CD4-positive, alpha-beta T cell treated with Interleukin-2 at 100 ng/mL for 4 hours (primary cell): ENCODE measurements around the gene NOS1.
A peak's percentile ranks its signal among the peaks of the same experiment; 100 is the strongest.
"Not testable (repeated sequence)": the region's sequence is repeated elsewhere in the genome, so short reads cannot be mapped to it uniquely, and the experiment has no call there.

Experiments
- DNase-seq: peaks from one replicate; pipeline ENCODE4 v3.0.0-alpha.2; 2020; ENCODE audit warnings: low spot score

The NOS1 gene

DNA sequence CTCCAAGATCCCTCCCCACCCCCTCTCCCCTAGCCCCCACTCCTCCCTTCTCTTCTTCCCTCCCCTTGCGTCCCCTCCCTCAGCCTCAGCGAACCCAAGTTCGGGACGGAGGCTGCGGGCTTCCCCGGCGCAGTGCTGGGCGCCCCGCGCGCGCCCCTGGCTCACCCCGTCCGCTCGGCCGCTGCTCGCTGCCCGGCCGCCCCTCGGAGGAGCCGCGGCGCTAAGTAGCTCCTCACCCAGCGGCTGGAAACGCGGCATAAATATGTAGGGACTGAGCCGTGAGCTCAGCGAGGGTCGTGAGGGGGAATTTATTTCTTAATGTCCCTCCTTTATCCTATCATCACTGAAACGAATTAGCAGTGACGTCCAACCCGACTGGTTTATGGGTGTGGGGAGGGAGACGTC, at the start of gene NOS1:
NOS1 (minus strand) TSS at position 280 of the 405 bp plus-strand sequence. CDS start 30,557 bp downstream, outside the sequence.
- DNase-seq, result no peak

DNA sequence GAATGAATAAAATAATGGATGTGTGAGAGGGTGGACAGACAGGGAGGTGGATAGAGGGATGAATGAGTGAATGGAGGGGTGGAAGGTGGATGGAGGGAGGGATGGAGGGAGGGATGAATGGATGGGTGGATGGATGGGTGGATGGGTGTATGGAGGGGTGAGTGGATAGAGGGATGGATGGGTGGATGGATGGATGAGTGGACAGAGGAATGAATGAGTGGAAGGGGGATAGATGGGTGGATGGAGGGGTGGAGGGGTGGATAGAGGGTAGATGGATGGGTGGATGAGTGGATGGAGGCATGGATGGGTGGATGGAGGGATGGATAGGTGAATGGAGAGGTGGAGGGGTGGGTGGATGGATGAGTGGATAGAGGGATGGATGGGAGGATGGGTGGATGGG, 47.9 kb upstream of the NOS1 start:
- no peak for DNase-seq

DNA sequence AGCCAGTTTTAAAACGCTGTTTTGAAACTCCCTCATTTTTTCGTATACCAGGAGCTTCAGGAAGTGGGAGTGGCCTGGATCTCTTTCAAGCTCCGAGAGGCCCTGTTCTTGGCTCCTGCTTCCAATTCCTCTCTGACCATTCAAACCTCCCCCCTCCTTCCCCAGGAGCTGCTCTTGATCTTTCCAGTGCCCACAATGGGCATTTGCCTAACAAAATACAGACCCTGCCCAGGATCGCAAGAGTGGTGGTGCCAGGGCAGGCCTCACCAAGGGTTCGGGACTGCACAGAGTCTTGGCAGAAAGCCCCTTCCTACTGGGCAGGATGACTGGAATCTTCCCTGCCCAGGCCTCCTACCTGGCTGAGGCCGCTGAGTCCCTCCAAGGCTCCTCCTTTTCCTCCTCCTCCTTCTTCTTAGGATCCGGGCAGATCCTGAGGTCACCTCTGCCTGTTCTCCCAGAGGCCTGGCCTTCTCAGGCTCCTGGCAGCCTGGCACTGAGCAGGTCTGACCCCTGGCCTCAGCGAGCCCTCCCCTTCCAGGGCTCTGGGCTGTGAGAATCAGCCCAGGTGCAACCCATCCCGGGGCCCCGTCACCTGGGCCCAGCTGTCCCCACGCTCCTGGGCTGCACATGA, 46.9 kb upstream of the NOS1 start:
- DNase-seq, result no peak

DNA sequence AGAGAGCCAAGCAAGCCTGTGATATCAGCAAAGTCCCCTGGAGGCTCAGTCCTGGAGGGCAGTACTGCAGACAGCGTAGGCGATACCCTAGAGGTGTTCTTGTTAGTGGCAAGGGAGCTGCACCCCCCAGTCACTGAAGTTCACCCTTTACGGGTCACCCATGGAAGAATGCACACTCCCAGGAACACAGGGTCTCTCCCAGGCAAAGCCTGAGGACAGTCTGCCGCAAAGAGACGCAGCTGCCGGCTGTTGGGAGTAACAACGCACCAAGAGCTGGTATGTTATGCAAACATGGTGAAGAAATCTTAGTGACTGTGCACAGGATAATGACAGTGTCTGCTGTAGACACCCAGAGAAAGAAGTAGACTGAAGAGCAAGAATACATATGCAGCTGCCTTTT, 43.5 kb upstream of the NOS1 start:
- DNase-seq, result no peak

DNA sequence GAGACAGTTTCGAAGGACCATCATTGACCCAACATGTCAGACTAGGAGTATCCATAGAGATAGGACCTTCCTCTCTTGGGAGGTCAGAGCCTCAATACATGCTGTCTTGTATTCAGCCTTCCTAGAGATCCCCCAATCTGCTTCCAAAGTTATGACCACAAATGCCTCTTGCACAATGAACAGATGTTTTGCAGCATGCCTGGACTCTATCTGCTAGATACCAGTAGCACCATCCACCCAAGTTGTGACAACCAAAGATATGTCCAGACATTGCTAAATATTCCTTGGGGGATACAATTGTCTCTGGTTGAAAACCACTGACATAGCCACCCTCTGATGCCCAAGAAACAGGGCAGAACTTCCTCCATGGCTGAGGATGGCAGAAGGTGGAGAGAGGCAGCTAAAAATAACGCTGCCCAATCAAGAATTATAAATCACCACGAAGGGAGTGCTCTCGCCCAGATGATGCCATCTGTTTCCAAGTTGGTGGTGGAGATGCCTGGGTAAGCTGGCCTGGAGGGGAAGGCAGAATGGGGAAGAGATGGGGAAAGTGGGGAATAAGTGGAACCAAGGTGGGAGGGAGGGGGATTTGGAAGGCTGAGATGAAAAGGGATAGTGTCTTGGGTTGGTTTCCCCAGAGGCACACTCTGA, 42.9 kb upstream of the NOS1 start:
- DNase-seq, result no peak

DNA sequence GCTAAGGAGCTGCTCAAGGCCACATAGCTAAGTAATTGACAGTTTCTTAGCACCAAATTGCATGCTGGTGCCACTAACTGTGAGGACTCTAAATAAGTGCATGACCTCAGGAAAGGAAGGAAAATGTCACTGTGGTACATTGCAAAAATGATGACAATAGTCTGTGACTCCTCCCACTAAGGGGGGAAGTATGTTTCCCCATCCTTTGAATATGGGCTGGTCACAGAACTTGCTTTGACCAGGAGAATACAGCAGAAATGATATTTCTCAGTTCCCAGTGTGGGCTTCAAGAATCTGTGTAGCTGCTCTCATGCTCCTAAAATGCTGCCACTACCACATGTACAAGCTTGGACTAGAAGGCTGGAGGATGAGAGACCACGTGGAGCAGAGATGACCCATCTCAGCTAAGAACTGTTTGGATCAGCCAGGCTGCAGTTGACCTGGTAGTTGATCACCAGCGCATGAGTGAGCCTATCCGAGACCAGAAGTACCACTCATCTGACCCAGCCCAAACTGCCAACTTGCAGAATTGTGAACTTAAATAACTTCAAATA, 42.2 kb upstream of the NOS1 start:
- DNase-seq, result no peak

DNA sequence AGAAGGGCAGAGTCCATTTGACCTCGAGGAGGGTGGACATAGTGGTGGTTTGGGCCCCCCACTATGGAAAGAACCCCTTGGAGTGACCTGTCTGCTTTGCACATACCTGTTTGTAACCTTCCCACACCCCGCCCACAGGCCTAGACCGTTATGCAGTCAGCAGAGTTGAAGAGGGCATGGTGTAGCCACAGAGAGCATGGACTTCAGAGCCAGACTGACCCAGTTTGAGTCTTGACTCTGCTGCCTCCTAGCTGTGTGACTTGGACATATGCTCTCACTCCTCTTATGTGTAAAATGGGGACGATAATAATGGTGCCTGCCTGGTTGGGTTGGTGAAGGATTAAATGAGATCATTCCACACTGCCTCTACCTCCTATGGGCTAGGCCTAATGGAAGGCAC, 40.9 kb upstream of the NOS1 start:
- DNase-seq, result no peak

DNA sequence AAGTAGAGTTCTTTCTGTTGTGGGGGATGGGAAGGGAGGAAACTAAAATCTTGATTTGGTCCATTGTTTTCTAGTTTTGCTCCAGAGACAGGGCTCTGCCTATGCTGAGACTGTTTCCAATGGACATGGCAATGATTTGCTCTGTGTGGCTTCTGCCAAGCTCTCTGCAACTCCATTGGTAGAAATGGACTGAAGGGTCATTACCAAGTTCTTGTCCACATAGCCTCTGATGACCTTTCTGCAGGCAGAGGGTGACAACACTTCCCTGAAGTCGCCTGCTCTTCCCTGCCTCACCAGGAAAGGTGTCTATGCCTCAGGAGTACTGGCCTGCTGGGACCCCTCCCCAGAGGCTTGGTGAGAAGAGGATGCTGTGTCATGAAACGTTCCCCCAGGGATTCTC, 39.5 kb upstream of the NOS1 start:
- DNase-seq, result no peak

DNA sequence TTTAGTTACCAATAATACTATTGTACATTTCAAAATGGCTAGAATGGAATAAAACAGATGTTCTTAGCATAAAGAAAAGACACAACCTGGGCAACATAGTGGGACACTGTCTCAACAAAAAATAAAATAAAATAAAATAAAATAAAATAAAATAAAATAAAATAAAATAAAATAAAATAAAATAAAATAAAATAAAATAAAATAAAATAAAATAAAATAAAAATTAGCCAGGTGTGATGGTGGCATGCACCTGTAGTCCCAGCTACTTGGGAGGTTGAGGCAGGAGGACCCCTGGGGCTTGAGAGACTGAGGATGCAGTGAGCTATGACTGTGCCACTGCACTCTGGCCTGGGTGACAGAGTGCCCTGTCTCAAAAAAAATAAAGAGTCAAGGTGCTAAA, 37.1 kb upstream of the NOS1 start:
- DNase-seq, result not testable (repeated sequence)

DNA sequence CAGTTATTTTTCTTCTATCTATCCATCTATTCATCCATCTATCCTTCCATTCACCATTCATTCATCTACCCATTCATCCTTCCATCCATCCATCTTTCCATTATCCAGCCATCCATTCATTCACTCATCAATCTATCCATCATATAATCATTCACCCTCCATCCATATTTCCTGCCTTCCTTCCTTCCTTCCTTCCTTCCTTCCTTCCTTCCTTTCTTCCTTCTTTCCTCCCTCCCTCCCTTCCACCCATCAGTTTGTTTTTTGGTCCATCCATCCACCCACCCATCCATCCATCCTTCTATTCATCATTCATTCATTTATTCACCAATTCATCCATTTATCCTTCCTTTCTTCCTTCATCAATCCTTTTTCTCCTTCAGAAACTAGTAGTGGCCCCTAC, 34.3 kb upstream of the NOS1 start:
- DNase-seq, result no peak

DNA sequence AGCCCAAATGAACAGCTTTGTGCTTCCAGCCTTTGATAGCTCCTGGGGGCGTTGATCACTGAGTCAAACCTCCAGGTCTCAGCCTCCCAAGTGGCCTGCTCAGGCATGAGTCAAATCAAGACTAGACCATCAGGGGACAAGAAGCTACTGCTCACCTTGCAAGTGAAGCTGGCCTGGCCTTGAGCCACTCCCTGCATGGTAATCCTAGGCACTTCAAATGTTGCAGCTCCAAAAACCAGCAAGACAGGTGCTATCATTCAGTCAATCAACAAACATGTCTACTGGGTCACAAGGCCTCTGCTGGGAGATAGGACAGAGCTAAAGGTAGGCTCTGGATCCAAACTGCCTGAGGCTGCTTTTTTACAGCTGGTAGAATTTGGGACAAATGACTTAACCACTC, 33.1 kb upstream of the NOS1 start:
- DNase-seq, result no peak

DNA sequence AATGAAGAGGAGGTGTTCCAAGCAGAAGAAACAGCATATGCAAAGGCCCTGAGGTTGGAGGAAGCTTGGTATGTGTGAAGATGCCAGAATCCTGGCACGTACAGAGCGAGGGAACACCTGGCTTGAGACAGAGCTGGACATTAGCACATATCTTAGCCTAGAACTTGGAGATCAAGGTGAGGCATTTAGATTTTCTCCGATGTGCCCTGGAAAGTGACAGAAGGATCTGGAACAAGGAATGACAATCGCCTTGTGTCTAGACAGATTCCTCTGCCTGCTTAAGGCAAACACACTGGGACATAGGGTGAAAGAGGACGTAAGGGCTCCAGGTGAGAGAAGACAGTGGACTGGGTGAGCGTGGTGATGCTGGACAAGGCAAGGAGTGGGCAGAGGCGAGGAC, 32.2 kb upstream of the NOS1 start:
- DNase-seq, result no peak

DNA sequence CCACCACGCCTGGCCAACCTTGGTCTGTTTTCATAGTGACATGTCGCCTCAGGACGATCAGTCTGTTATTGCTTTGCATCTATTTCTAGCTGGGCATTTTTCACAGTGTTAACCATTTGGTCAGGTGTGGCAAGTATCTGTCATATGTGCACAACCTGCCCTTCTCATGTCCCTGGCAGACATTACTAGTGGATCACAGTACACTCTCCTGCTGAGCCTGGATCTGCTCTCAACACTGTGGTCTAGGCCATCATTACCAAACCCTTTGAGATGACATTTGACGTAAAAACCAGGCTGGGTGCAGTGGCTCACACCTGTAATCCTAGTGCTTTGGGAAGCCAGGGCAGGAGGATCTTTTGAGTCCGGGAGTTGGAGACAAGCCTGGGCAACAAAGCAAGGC, 29.4 kb upstream of the NOS1 start:
- DNase-seq, result no peak

DNA sequence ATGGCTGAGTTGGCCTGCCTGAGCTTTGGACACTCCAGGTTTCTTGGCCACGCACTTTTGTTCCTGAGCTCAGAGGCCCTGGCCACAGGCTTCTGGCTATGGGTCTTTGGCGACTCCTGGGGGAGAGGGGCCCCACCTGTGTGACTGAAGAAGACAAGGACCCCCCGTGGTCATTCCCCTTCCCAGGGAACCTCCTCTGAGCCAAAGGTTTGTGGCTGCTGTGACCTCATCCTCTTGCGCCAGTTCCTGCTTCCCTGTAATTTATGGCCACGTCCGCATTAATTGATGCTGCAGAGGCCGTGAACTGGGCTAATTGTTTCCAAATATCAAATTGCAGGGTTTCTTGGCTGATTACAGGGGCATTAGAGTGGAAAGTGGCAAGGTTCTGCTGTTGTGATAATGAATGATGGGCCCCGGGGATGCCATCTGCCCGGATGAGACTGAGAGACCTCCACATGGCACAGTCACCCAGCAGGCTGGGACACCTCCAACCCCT, 27.6 kb upstream of the NOS1 start:
- DNase-seq, result no peak

DNA sequence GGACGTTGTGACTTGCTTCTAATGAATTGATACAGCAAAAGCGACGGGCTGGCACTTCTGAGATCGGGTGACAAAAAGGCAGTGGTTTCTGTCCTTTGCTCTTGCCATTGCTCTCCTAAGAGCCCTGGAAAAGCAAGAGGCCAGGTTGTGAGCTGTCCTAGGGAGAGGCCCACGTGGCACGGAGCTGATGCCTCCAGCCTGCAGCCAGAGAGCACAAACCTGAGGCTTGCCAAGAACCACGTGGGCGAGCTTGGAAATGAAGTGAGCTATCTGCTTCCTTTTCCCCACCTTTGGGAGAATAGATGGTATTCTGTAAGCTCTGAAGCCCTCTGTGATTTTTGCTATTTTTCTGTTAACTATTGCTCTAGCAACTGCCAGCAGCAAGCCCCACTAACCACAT, 26.4 kb upstream of the NOS1 start:
- no peak for DNase-seq

DNA sequence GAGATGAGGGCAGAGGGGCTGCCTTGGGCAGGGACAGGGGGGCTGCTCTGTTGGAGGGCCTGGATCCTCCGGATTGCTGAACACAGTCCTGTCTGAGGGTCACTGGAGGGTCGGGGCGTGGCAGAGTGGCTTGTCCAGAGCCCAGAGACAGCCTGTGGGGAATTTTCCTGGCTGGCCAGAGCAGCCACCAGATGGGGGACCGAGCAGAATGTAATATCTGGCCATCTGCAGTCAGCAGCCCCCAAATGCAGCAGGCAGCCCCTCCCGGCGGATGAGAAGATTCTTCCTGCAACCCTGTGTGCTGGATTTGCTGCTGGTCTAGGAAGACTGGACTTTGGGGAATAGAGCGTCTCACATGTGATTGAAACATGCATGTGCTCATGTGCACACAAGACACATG, 23.3 kb upstream of the NOS1 start:
- no peak for DNase-seq

DNA sequence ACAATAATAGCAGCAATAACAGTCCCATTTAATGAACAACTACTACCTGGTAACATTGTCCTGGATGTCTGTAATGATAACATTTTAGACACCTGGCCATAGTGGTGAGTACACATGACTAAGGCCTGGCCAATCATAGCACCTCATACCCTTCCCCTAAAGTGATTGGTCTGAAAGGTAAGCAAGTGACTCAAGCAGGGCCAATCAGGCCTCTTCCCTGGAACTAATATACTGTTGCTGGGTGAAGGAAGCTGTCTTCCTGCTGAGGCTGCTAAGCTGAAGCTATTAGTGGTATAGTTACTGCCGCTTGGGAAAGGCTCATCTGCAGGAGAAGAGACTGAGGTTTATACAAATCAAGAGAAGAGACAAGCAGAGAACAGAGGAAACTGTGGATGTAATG, 18.7 kb upstream of the NOS1 start:
- DNase-seq, result no peak

DNA sequence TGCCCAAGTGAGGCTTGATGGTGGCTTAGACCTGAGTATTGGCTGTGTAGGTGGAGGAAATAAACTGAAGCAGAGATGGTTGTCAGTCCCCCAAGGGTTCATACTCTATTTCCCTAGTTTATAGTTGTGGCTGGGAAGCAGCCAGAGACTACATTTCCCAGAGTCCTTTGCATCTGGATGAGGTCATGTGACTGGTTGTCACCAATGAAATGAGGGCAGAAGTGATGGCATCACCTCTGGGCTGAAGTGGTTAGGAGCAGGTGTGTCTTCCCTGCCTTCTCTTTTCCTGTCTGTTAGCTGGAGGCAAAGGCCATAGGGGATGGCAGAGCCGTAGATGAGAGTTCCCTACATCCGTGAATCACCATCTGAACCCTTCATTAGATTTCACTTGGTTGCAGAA, 16.3 kb upstream of the NOS1 start:
- DNase-seq, result no peak

DNA sequence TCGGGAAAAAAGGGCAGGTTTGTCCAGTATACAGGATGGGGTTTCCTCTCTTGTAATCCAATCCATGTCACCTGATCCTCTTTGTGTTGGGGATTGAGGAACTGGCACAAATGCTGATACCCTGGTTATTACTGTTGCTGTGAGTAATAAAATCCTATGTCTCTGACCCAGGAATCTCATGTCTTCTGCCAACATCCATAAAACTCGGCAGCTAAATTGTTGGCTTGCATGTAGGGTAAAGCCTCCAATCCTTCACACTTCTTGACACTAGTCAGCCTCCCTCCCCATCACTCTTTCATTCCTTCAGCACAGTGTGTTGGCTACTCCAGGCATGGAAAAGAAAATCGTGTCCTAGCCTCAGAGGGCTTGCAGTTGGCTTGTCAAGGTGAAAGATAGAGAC, 9.2 kb upstream of the NOS1 start:
- DNase-seq, result no peak

DNA sequence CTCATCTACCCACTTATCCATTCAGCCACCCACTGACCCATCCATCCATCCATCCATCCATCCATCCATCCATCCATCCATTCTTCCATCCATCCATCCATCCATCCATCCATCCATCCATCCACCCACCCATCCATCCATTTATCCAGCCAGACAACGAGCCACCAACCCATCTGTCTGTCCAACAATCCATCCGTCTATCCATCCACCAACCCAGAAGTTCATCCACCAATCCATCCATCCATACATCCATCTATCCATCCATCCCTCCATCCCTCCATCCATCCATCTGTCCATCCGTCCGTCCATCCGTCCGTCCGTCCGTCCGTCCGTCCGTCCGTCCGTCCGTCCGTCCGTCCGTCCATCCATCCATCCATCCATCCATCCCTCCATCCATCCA, 8.6 kb upstream of the NOS1 start:
- DNase-seq, result not testable (repeated sequence)

DNA sequence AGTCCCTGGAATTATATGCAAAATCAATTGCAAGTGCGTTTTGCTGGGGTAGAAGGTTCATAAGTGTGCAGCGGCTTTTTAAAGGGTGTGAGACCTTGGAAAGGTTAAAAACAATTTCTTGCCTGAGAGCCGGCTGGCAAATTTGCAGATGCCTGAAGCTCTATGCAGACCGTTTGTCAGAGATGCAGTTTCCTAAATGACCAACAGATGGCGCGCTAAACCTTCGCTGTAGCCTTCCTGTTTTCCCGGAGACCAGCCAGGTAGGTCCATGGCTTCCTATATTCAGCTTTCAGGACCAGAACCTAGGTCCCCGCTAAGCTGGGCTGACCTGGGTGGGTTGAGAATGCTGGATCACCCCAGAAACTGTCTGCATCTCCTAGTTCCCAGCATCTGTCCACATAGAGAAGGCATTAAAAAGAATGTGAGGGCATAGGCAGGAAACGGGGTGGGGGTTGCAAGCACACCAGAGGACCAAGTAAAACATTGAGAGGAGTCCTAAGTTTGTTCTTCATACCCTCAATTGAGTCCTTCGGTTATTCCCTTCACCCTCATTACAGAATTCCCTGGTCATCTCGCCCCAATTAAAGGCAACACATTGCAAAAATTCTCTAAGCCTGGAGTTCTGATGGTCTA, 5.7 kb upstream of the NOS1 start:
- peak; percentile 24 for DNase-seq

DNA sequence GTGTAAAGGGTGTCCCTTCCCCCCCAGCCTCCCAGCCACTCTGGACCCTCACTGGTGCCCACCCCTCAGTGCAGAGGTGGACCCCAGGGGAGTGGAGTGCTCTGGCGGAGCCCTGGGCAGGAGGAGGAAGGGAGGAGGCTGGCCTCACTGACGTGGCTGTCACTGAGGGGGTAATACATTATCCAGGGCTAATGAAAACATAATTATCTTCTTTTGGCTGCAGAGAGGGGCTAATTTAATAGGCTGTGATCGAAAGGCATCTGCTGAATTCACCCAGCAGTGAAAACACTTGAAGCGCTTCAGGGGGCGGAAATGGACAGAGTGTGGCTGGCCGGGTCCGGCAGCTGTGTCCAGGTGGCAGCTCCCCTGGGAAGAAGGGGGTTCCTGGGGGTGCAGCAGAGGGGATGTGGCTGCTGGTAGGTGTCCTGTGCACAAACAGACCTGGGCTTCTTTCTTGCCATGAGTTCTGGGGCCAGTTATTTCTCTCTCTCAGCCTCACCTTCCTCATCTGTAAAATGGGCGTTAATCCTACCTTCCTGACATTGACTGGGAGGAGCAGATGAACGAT, 3.7 kb upstream of the NOS1 start:
- no peak for DNase-seq

DNA sequence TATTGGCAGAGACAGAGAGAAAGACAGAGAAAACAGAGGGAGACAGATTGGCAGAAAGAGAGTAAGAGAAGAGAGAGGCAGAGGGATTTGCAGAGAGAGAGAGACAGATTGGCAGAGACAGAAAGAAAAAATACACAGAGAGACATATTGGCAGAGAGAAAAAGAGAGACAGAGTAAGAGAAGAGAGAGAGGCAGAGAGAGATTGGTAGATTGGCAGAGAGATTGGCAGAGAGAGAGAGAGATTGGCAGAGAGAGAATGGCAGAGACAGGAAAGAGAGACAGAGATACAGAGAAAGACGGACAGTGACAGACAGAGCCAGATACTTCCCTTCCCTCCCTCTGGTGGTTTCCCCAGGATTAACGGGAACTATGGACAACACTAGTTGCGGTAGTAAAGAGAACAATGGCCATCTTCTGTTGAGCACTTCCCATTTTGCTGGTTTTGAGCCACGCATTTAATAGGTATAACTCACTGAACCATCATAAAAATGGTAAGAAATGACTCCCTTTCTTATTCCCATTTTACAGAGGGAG, 2.6 kb upstream of the NOS1 start:
- no peak for DNase-seq
